KOPT-K1 (cell line): Measurements from ENCODE around the gene PRKACA.
A peak's percentile ranks its signal among the peaks of the same experiment; 100 is the strongest.

ENCODE experiments used
- H3K27ac ChIP-seq: fragments of 200-600 bp; sonication (generic); 2 replicates; pipeline ENCODE4 v1.5.1; 2016; ENCODE audit warnings: antibody characterized with exemption, mild to moderate bottlenecking, low read depth, low read length; ENCODE audit not compliant: poor library complexity, severe bottlenecking
- H3K36me3 ChIP-seq: fragments of 200-600 bp; sonication (generic); 2 replicates; pipeline ENCODE4 v1.5.1; 2017; ENCODE audit warnings: antibody characterized with exemption, mild to moderate bottlenecking, low read length, moderate library complexity; ENCODE audit not compliant: insufficient read depth
- H3K9me3 ChIP-seq: fragments of 200-600 bp; sonication (generic); 2 replicates; pipeline ENCODE4 v1.5.1; 2017; ENCODE audit warnings: antibody characterized with exemption, low read length, mild to moderate bottlenecking; ENCODE audit not compliant: insufficient read depth, poor library complexity, severe bottlenecking

PRKACA gene

GRCh38 chr19:14096272-14096992 lies 21.1 kb downstream of the PRKACA start:
- Histone ChIP-seq H3K36me3 (peaks cover 40% of the 10 kb centered on the region), H3K27ac (no peak overlapping the region), H3K9me3 (peaks cover 11% of the 10 kb centered on the region)

- Histone ChIP-seq H3K36me3 (peaks cover 26% of the 10 kb centered on the region; the same call in 1 of the 2 replicates), H3K27ac (no peak overlapping the region), H3K9me3 (peaks cover 11% of the 10 kb centered on the region)
These were observed 22.7 kb downstream of the PRKACA start for GRCh38 chr19:14094854-14095253.

- Histone ChIP-seq H3K9me3 (peaks cover 11% of the 10 kb centered on the region), H3K27ac (no peak overlapping the region), H3K36me3 (peaks cover 29% of the 10 kb centered on the region)
These were observed 24.3 kb downstream of the PRKACA start for GRCh38 chr19:14093117-14093823.

GRCh38 chr19:14091813-14092462 lies 25.6 kb downstream of the PRKACA start:
- H3K36me3 ChIP-seq, result peaks cover 23% of the 10 kb centered on the region
- peak overlapping the region; percentile 74 for H3K27ac ChIP-seq

GRCh38 chr19:14091081-14091812 lies 26.3 kb downstream of the PRKACA start:
- Histone ChIP-seq H3K36me3 (peaks cover 16% of the 10 kb centered on the region), H3K27ac (peak overlapping the region; percentile 74), H3K9me3 (peaks cover 11% of the 10 kb centered on the region)

More at GRCh38 chr19:14091813-14092462, 25.6 kb downstream of the PRKACA start:
- peaks cover 11% of the 10 kb centered on the region for H3K9me3 ChIP-seq

- peak within 1 kb of the TSS; percentile 74 for H3K27ac ChIP-seq
- peaks cover 11% of the 10 kb centered on the region for H3K9me3 ChIP-seq
- H3K36me3 ChIP-seq, result peaks cover 16% of the 10 kb centered on the region
These were observed 27.0 kb downstream of the PRKACA start, which contains the start of gene SAMD1 for GRCh38 chr19:14090509-14091080. SAMD1 (minus strand) TSS chr19:14090751.

- Histone ChIP-seq H3K27ac (peak overlapping the region; percentile 46), H3K9me3 (peaks cover 11% of the 10 kb centered on the region), H3K36me3 (peaks cover 16% of the 10 kb centered on the region)
These were observed 27.7 kb downstream of the PRKACA start for GRCh38 chr19:14089662-14090508.

GRCh38 chr19:14089412-14089661 lies 28.2 kb downstream of the PRKACA start:
- H3K27ac ChIP-seq, result no peak overlapping the region
- peaks cover 11% of the 10 kb centered on the region for H3K9me3 ChIP-seq
- H3K36me3 ChIP-seq, result peaks cover 16% of the 10 kb centered on the region

GRCh38 chr19:14088634-14089411 lies 28.7 kb downstream of the PRKACA start:
- H3K36me3 ChIP-seq, result peaks cover 16% of the 10 kb centered on the region
- H3K9me3 ChIP-seq, result peaks cover 11% of the 10 kb centered on the region
- H3K27ac ChIP-seq, result no peak overlapping the region

- Histone ChIP-seq H3K9me3 (no peaks in the 10 kb centered on the region), H3K36me3 (peaks cover 16% of the 10 kb centered on the region), H3K27ac (no peak overlapping the region)
These were observed 31.5 kb downstream of the PRKACA start for GRCh38 chr19:14086098-14086497.

GRCh38 chr19:14085309-14085995 lies 32.1 kb downstream of the PRKACA start, which contains the start of gene C19orf67:
C19orf67 (minus strand) TSS chr19:14085783; CDS start chr19:14085627, 156 bp downstream.
- Histone ChIP-seq H3K36me3 (peaks cover 16% of the 10 kb centered on the region), H3K27ac (no peak within 1 kb of the TSS), H3K9me3 (no peaks in the 10 kb centered on the region)

- Histone ChIP-seq H3K36me3 (0 out of 2 replicates have a peak, but pooled peaks cover under 1% of the 10 kb centered on the region), H3K27ac (no peak overlapping the region), H3K9me3 (no peaks in the 10 kb centered on the region)
These were observed 34.9 kb downstream of the PRKACA start for GRCh38 chr19:14082675-14082960.
